RWPE1 (cell line): ENCODE results near the gene KBTBD3.
"Not testable (repeated sequence)": the region's sequence is repeated elsewhere in the genome, so short reads cannot be mapped to it uniquely, and the experiment has no call there.

Source experiments
- CTCF ChIA-PET: fragments of 350-600 bp; sonication (Branson Sonifier 250); formaldehyde crosslinking; extraction: SDS; loops from one replicate; lab custom pipeline; 2021; lab: Yijun Ruan, JAX
- POLR2A ChIA-PET: fragments of 400-600 bp; formaldehyde crosslinking; extraction: SDS; loops from one replicate; lab custom pipeline; 2020; ENCODE audit warnings: antibody characterized with exemption; ENCODE audit not compliant: low non-redundant PET; lab: Yijun Ruan, JAX
- DNase-seq: peaks from one replicate; pipeline ENCODE4 v3.0.0; 2012; ENCODE audit warnings: low spot score
- H3K27ac ChIP-seq: fragments of 450-650 bp; 2 replicates; pipeline ENCODE4 v1.5.1; 2017
- CTCF ChIP-seq: fragments of 450-650 bp; conservative IDR thresholded peaks from 2 replicates; pipeline ENCODE4 v1.5.1; 2017; ENCODE audit warnings: low read depth, mild to moderate bottlenecking

KBTBD3 gene

DNA sequence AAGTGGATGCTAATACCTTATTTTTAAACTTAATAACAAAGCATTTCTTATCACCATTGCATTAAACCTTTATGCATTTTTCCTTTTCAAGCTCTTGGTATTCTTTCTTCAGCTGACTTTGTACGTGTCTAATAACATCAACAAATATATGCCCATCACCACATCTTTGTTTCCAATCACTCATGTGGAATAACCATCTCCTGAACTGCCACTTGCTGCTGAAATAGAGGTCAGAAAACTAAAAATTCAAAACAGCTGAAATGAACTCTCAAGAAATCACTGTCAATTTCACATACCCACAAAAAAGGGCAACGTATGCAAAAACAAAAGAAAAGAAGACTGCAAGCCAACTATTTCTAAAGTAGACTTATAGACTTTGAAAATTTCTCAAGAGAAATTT is 62.5 kb downstream of the KBTBD3 start:
- H3K27ac ChIP-seq: no peak overlapping the region
- ChIA-PET CTCF (interaction anchor here (0.5 kb wide), 1 partner anchor 522 kb away, joined by 3 read pairs; no protein-coding TSS in a partner anchor), POLR2A (no interaction called here)
- no peak for TF ChIP-seq CTCF
- DNase-seq: no peak

DNA sequence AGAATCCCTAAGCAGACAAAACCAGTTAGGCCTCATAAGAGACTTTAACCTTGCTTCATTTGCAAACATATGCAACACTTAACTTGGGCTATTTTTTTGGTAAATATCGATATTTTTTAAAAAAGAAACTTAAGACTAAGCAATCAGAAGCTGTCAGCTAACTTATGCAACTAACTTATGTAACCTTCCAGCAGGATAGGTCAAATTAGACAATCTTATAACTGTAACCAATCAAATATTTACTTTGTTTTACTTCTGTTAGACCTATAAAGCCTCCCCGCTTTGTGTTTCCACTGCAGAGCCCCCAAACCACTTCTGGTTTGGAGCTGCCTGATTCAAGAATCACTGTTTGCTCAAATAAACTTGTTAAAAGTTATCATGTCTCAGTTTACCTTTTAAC is 63.1 kb downstream of the KBTBD3 start:
- CTCF ChIA-PET: interaction anchor here (0.5 kb wide), 2 partner anchors 111 to 523 kb away, joined by 3 to 4 read pairs; no protein-coding TSS in a partner anchor
- no peak overlapping the region for H3K27ac ChIP-seq
- DNase-seq: no peak
- POLR2A ChIA-PET: no interaction called here
- TF ChIP-seq CTCF: no peak

- DNase-seq: no peak
- H3K27ac ChIP-seq: no peak overlapping the region
- no peak for TF ChIP-seq CTCF
- ChIA-PET POLR2A (no interaction called here), CTCF (no interaction called here)
These were observed 64.4 kb downstream of the KBTBD3 start for GRCh38 chr11:106012744-106013143.

- no peak overlapping the region for H3K27ac ChIP-seq
- CTCF ChIA-PET: no interaction called here
- DNase-seq: no peak
- no peak for TF ChIP-seq CTCF
- POLR2A ChIA-PET: no interaction called here
These were observed 65.7 kb downstream of the KBTBD3 start for GRCh38 chr11:106011481-106011880.

GRCh38 chr11:106003094-106003493 is 74.1 kb downstream of the KBTBD3 start:
- POLR2A ChIA-PET, CTCF ChIA-PET: not testable (repeated sequence)

GRCh38 chr11:106001304-106002012 is 75.7 kb downstream of the KBTBD3 start:
- POLR2A ChIA-PET: no interaction called here

More at GRCh38 chr11:106003094-106003493, 74.1 kb downstream of the KBTBD3 start:
- H3K27ac ChIP-seq, DNase-seq: not testable (repeated sequence)

More at GRCh38 chr11:106001304-106002012, 75.7 kb downstream of the KBTBD3 start:
- no peak overlapping the region for H3K27ac ChIP-seq
- CTCF ChIA-PET: interaction anchor here (0.6 kb wide), 1 partner anchor 107 kb away, joined by 3 read pairs; no protein-coding TSS in a partner anchor
- no peak for TF ChIP-seq CTCF
- DNase-seq: no peak
